Stimulated activated CD4-positive, alpha-beta T cell treated with anti-CD3 and anti-CD28 coated beads, Interleukin-15, amount 100 ng/mL, for 48 hours (primary cell): ENCODE data around the gene APOD.

Source experiments
- DNase-seq, 2 donors: peaks; one replicate each; pipeline ENCODE4 v3.0.0-alpha.2; 2020; ENCODE audit warnings: low read depth in 2 of 2

The APOD gene

DNA sequence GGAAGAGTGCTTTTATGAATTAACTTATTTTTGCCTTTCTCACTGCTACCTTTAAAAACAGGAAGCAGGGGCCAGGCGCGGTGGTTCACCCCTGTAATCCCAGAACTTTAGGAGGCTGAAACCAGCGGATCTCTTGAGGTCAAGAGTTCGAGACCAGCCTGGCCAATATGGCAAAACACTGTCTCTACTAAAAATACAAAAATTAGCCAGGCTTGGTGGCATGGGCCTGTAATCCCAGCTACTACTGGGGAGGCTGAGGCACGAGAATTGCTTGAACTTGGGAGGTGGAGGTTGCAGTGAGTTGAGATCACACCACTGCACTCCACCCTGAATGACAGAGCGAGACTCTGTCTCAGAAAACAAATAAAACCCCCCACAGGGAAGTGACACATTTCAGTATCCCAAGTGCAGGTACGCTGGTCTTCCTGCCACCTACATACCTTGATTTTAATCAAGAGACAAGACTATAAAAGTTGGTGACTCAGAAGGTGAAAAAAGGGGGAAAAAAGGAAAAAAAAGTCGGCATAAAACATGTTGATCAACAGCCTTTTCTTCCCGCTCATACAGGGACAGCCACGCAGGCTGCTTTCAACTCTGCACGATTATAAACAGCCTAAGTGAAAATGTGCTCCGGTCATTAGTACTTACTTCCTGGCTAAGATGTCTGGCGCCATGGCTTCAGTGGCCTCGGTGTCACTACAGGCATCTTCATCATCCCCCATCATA lies 59.4 kb downstream of the APOD start:
- peak in 1 of 2 donors; percentile 23 for DNase-seq

DNA sequence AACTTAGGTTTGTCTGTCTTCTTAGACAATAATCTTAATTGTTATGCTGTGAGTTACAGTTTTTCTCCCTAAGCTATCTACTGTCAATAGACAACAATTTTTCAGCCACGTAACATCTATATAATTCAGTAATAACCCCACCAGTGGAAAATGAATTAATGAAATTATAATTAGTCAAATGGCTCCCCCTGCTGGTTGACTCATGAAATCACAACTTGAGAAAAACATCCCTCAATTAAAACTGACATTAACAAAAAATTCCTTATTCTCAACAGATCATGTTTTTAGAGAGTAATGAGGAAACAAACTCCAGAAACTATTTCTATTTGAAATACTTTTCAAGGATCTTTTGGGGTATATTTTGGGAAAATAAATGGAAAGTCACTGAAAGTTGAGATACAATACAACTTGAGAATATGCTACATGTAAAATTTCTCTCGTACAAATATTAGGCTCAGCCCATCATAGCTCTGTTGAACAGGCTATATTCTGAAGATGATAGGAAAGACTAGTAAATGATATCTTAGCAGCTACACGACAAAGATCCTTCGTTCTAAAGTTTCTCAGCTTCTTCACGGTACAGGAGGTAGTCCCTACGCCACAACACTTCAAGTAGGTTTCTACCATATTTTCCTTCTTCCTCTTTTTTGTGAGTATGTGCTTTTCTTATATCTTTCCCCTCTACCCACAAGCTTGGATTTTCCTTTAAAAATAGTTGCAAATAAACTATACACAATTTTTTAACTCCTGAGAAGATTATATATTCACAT lies 61.3 kb downstream of the APOD start:
- DNase-seq: no peak
